SK-N-MC (cell line): ENCODE measurements around the gene KLF7.

ENCODE experiments used
- EZH2 ChIP-seq: fragments of 200-600 bp; sonication (generic); IDR thresholded peaks from one replicate; pipeline ENCODE4 v1.6.1; 2017; ENCODE audit warnings: antibody characterized with exemption
- POLR2AphosphoS5 ChIP-seq: IDR thresholded peaks from 2 replicates; pipeline ENCODE4 v1.6.1; 2012; ENCODE audit warnings: mild to moderate bottlenecking, low read depth, low read length, borderline replicate concordance

DNA sequence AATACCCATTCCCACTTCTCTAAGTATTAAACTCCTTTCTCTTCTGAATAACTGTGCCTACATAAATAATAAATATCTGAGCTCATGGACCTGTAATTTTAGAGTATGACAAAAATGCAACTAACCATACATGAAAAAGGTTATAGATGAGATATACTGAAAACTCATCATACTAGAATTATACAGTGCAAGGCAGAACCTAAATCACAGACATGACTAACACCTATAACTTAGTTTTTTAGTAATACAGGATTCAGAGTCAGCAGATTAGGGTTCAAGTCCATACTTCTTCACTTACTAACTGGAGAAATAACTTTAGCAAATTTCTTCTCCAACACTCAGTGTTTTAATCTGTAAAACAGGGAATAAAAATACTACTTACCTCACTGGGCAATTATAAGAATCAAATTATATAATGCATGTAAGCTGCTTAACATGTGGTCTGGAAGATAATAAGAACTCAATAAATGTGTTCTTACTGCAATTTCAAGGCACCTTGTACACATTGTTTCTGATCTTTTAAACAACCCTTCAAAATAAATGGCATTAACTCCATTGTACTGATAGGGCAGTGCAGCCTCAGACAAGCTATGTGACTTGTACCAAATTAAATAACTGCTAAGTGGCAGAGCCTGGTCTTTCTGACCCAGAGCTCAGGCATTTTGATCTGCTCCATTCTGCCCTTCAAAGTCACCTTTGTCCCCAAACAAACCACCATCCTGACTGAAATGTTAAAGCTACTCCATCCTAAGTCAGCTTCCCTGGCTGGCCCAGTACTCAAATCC lies 39.6 kb upstream of the KLF7 start:
- TF ChIP-seq EZH2: no peak
- no peak for TF ChIP-seq POLR2AphosphoS5
